ENCODE data around the gene TRH.

DNA sequence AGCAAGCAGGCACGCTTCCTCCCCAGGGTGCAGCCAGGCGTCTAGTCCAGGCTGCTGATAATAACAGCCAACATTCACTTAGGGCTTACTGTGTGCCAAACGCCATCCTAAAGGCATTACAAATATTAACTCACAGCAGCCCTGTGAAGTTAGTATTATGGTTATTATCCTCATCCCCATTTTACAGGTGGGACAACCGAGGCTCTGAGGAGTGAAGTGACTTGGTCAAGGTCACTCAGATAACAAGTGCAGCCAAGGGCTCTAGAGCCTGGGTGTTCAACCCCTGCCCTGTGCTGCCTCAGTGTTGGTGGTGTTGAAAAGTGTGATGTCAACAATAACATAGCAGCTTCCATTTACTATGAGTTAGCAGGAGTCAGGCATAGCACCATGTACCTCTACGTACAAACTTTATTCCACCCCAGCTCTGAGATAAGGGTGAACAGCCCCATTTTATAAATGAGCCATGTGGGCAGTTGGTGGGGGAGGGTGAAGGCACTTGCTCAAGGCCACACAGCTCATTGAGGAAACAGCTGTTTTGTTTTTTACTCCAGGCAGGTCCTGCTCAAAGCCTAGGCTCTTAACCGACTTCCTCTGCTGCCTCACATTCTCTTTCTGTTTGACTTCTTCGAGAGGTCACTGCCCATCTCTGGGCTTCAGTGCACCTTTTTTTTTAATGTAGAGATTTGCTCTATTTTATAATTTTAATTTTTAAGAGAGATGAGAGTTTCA, 24.0 kb upstream of the TRH start:
- TF ChIP-seq, protein P1, sequence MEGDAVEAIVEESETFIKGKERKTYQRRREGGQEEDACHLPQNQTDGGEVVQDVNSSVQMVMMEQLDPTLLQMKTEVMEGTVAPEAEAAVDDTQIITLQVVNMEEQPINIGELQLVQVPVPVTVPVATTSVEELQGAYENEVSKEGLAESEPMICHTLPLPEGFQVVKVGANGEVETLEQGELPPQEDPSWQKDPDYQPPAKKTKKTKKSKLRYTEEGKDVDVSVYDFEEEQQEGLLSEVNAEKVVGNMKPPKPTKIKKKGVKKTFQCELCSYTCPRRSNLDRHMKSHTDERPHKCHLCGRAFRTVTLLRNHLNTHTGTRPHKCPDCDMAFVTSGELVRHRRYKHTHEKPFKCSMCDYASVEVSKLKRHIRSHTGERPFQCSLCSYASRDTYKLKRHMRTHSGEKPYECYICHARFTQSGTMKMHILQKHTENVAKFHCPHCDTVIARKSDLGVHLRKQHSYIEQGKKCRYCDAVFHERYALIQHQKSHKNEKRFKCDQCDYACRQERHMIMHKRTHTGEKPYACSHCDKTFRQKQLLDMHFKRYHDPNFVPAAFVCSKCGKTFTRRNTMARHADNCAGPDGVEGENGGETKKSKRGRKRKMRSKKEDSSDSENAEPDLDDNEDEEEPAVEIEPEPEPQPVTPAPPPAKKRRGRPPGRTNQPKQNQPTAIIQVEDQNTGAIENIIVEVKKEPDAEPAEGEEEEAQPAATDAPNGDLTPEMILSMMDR (conservative IDR thresholded peaks at IDR 0.05; ENCODE audit: low read depth, low read length) = no peak
- no peak for TF ChIP-seq POLR2A (IDR thresholded peaks at IDR 0.05; ENCODE audit: low read depth, low read length)
- no peak for TF ChIP-seq MAZ (IDR thresholded peaks at IDR 0.05; ENCODE audit: borderline replicate concordance, low read depth, low read length)
- no peak for TF ChIP-seq RFX5 (IDR thresholded peaks at IDR 0.05; ENCODE audit: low read depth, low read length)
- TF ChIP-seq SMC3 (IDR thresholded peaks at IDR 0.05; ENCODE audit: low read depth, low read length) = no peak
- TF ChIP-seq CEBPB (IDR thresholded peaks at IDR 0.05; ENCODE audit: low read depth, low read length) = no peak
- TF ChIP-seq, protein P2, sequence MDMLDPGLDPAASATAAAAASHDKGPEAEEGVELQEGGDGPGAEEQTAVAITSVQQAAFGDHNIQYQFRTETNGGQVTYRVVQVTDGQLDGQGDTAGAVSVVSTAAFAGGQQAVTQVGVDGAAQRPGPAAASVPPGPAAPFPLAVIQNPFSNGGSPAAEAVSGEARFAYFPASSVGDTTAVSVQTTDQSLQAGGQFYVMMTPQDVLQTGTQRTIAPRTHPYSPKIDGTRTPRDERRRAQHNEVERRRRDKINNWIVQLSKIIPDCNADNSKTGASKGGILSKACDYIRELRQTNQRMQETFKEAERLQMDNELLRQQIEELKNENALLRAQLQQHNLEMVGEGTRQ (IDR thresholded peaks at IDR 0.05; ENCODE audit: low read depth, low read length) = no peak
